NCI-H1048 (cell line): Measurements from ENCODE around the gene CLEC4M.

Experiments
- DNase-seq: peaks from one replicate; lab custom pipeline; 2025; lab: John Stamatoyannopoulos, UW

Gene CLEC4M, protein sequence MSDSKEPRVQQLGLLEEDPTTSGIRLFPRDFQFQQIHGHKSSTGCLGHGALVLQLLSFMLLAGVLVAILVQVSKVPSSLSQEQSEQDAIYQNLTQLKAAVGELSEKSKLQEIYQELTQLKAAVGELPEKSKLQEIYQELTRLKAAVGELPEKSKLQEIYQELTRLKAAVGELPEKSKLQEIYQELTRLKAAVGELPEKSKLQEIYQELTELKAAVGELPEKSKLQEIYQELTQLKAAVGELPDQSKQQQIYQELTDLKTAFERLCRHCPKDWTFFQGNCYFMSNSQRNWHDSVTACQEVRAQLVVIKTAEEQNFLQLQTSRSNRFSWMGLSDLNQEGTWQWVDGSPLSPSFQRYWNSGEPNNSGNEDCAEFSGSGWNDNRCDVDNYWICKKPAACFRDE

DNA sequence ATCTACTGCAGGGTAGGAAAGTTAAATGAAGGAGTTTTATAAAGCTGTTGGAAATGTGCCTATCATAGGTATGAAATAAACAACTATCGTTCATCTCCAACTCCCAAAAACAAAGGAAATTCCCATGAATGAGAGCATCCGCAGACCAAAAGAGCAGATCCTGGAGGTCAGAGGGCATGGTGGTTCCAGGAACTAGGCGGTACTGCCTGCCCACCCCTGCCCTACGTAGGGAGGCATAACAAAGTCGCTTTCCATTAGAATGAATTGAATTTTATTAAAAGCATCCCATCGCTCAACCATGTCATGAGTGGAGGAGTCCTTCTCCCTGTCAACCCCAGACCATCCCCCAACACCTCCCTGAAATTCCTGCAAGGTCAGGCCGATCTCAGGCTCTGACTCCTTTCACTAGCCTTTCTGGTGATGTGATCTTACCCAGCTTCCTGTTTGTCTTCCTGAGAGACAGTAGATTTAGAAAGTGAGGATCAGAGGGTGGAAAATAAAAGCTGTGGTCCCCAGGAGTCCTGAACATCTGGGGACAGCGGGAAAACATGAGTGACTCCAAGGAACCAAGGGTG, at the start of gene CLEC4M:
CLEC4M (plus strand) TSS at position 525 of the 575 bp plus-strand sequence; CDS start at position 549, 24 bp downstream.
- DNase-seq = no peak

DNA sequence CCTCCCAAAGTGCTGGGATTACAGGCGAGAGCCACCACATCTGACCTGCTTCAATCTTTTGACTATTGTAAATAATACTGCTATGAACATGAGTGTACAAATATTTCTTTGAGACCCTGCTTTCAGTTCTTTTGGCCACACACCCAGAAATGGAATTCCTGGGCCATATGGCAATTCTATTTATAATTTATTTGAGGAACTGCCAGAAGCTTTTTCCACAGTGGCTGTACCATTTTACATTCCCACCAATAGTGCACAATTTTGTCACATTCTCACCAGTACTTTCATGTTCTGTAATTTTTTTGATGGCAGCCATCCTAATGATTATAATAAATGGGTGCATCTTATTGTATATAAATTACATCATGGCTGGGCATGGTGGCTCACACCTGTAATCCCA, 47.4 kb upstream of the CLEC4M start:
- DNase-seq = no peak

DNA sequence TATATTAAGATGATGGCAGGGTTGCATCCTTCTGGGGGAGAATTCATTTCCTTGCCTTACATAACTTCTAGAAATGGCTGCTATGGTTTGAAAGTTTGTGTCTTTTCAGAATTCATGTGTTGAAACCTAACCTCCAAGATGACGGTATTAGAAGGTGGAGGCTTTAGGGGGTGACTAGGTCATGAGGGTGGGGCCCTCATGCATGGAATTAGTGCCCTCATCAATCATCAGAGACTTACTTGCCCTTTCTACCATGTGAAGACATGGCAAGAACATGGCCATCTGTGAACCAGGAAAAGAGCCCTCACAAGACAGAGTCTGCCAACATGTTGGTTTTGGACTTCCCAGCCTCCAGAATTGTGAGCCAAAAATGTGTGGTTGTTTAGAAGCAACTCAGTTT, 46.3 kb upstream of the CLEC4M start:
- DNase-seq = no peak

DNA sequence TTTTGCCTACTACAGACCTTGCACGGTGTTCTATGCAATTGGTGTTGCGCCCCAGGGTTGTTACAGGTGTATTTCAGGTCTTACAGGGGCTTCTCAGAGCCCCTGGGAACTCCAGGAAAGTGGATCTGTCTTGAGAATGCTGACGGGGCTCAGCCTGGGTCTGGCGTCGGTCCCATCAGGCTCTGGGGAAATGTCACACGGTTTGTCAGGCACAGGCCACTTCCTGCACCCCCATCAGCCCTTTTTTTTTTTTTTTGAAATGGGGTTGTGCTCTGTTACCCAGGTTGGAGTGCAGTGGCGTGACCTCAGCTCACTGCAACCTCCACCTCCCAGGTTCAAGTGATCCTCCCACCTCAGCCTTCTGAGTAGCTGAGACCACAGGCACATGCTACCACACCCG, 44.4 kb upstream of the CLEC4M start:
- no peak for DNase-seq

GRCh38 chr19:7720351-7720750, 42.7 kb upstream of the CLEC4M start:
- no peak for DNase-seq

GRCh38 chr19:7722231-7722651, 40.8 kb upstream of the CLEC4M start:
- DNase-seq = no peak

DNA sequence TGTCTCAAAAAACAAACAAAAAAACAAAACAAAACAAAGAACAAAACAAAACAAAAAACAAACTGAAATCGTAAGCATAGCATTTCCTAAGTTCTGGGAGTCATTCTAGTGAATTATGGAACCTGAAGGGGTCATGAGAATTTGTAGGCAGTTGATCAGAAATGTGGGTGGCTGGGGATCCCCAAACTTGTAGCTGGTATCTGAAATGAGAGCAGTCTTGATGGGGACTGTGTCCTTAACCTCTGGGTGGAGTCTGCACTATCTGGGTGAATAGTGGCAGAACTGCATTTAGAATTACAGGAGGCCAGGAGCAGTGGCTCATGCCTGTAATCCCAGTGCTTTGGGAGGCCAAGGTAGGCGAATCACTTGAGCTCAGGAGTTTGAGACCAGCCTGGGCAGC, 37.3 kb upstream of the CLEC4M start:
- no peak for DNase-seq

DNA sequence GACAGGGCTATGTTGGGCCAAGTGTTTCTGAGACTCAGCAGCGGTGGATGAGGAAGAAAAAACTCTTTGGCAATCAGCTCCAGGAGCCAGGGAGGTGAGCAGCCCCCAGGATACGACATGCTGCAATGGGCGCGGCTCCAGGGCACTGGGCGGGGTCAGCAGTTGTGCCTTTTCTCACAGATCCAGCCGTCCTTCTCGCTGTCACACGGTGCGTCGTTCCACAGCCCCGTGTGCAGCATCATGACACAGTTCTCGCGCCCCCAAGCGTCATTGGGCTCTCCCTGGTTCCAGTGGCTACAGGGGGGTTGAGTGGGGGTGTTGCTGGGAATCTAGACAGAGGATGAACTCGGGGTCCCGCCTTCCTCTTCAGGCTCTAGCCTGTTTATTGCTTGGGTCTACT, 33.8 kb upstream of the CLEC4M start:
- no peak for DNase-seq

- DNase-seq = no peak
These were observed 33.2 kb upstream of the CLEC4M start for GRCh38 chr19:7729831-7730285.

GRCh38 chr19:7730286-7731217, 32.5 kb upstream of the CLEC4M start:
- no peak for DNase-seq

DNA sequence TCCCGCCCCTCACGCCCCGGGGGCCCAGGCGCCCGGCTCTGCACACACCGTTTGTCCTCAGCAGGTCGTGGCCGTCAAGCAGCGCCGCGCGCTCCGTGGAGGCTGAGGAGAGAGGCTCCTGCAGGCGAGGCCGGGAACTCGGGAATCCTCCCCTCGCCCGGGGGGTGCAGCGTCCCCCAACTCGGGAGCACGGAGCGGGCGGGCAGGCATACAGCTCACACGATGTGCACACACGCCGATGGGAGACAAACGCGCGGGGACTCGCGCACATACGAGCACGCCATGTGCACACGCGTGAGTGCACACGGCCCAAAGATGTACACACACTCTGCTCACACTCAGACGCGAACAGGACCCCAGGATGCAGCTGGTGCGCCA, 31.8 kb upstream of the CLEC4M start:
- no peak for DNase-seq

DNA sequence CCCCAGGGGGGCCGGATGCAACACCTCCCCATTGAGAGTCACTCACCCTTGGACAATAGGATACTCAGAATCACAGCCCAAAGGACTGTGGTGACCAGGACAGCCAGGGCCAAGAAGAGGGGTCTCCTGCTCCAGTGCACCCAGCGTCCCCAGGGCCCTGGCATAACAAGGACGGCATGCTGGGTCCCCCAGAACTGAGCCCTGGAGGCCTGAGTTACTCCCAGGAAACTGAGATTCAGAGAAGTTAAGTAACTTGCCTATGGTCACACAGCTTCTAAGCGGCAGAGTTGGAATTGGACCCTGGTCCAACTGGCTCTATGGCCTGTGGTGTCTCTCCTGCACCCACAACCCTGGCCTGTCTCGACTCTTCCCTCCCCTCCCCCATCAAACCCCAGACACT, 31.4 kb upstream of the CLEC4M start:
- no peak for DNase-seq

GRCh38 chr19:7732045-7732444, 31.0 kb upstream of the CLEC4M start, which contains the start of gene CLEC4G:
Gene CLEC4G (minus strand): TSS chr19:7732110. CDS start chr19:7732102, 8 bp downstream.
- no peak for DNase-seq

DNA sequence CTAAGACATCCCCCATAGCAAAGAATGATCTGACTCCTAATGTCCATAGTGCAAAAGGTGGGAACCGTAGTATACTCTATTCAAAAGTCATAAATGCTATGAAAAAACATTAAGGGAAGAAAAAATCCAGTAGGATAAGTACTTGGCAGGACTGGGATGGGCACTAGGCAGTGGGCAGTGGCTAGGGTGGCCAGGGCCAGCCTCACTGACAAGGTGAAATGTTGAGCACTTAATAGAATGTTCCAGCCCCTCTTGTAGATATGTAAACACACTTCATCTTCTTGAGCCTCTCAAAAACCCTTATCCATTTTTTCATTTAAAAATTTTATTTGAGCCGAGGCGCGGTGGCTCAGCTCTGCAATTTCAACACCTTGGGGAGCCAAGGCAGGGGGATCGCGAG, 29.7 kb upstream of the CLEC4M start:
- no peak for DNase-seq

- DNase-seq = no peak
These were observed 28.5 kb upstream of the CLEC4M start for GRCh38 chr19:7734220-7735203.

GRCh38 chr19:7736148-7736547, 26.9 kb upstream of the CLEC4M start:
- DNase-seq = no peak

GRCh38 chr19:7737215-7737614, 25.8 kb upstream of the CLEC4M start:
- no peak for DNase-seq

DNA sequence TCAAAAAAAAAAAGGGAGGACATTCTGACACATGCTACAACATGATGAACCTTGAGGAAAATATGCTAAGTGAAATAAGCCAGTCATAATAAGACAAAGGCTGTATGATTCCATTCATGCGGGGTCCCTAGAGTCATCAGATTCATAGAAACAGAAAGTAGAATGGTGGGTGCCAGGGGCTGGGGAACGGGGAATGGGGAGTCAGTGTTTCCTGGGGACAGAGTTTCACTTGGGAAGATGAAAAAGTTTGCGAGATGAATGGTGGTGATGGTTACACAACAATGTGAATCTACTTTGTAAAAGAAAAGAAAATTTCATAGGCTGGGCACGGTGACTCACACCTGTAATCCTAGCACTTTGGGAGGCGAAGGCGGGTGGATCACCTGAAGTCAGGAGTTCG, 25.0 kb upstream of the CLEC4M start:
- no peak for DNase-seq

GRCh38 chr19:7739211-7739755, 23.8 kb upstream of the CLEC4M start:
- no peak for DNase-seq

DNA sequence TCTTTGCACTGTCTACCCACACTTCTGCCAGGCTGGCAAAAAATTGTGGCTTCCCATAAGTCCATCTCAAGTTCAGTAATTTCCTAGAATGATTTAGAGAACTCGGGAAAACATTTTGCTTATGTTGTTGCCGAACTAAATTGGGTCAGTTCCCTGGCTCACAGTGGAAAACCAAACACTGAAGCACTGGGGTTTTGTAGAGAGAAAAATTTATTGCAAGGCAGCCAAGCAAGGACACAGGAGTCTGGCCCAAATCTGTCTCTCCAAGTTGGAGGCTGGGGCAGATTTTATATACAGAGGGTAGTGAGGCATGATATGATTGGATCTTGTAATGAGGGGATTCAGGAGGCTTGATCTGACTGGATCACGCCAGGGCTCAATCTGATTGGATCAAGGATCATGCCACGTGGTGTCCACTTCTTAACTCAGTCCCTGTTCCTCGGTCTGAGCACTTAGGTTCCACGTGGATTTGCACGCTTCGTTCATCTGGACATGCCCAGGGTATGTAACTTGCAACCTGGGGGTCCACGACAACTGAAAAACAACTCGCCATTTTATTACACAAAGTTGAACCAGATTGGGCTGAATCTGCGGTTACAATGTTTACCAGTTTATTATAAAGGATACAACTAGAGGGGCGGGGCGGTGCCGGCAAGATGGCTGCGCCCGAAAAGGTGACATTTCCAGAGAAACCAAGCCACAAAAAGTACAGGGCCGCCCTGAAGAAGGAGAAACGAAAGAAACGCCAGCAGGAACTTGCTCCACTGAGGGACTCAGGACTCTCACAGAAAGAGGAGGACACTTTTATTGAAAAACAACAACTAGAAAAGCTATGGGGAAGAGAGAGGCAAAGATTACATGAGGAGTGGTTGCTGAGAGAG, 23.0 kb upstream of the CLEC4M start:
- DNase-seq = no peak
